NOMO-1 treated with DMSO at 0.1 percent for 48 hours (cell line): ENCODE data around the gene VPS54.

ENCODE experiments used
- DNase-seq: peaks from one replicate; lab custom pipeline; 2025; ENCODE audit not compliant: unreplicated experiment; lab: John Stamatoyannopoulos, UW

VPS54 gene, protein sequence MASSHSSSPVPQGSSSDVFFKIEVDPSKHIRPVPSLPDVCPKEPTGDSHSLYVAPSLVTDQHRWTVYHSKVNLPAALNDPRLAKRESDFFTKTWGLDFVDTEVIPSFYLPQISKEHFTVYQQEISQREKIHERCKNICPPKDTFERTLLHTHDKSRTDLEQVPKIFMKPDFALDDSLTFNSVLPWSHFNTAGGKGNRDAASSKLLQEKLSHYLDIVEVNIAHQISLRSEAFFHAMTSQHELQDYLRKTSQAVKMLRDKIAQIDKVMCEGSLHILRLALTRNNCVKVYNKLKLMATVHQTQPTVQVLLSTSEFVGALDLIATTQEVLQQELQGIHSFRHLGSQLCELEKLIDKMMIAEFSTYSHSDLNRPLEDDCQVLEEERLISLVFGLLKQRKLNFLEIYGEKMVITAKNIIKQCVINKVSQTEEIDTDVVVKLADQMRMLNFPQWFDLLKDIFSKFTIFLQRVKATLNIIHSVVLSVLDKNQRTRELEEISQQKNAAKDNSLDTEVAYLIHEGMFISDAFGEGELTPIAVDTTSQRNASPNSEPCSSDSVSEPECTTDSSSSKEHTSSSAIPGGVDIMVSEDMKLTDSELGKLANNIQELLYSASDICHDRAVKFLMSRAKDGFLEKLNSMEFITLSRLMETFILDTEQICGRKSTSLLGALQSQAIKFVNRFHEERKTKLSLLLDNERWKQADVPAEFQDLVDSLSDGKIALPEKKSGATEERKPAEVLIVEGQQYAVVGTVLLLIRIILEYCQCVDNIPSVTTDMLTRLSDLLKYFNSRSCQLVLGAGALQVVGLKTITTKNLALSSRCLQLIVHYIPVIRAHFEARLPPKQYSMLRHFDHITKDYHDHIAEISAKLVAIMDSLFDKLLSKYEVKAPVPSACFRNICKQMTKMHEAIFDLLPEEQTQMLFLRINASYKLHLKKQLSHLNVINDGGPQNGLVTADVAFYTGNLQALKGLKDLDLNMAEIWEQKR

DNA sequence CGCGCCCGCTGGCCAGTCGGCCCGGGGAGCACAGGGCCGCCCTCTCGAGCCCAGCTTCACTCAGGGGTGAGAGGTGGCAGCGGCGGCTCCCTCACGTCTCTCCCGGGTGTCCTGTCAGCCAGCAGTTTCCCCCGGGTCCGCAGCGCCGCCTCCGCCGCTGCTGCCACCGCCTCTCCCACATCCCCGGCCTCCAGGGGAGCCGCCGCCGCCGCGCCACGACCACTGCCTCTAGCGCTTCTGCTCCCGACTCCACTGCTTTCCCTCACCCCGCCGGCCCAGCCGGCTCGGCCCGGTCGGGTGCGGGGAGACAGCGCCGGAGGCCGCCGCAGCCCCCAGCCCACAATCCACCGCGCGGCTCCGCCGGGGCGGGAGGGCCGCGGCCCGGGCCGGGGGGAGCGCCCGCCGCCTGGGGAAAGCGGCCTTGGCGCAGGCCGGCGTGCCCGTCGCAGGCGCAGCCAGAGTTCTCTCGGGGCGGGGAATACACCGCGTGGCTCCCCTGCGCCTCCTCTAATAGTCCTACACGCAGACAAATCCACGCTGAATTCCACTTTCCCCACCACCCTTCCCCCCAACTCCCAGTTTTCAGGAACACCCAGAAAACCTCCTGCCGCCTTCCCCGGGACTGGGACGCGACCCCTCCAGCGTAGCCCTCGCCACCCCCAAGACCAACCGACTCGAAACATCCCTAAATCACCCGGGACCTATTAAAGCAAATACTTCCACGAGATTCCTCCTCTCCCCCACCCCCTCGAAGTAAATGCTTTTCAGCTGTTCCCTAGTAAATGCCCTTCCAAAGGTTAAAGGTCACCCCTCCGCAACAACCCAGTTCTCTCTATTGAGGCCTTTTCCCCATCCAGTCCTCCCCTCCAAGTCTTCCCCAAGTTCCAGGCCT lies at the start of gene VPS54:
Gene VPS54, minus strand, starts transcription at position 346 of the 892 bp plus-strand sequence. CDS start 35,429 bp downstream, outside the sequence.
- DNase-seq, result peak; percentile 42

DNA sequence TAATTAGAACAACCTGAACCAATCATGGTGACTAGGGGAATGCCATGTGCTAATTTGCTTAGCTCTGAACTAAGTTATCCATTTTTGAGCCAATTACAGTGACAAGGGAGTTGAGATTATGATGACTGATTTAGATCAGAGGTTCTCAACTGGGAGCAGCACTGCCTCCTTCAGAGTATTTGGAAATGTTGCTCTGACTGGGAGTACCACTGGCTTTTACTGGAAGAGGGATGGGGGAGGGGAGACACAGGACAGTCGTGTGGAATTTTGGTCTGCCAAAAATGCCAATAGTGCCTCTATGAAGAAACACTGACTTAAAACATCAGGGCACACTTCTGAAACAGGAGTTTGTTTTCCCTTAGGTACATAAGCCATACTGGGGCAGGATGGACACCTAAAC lies 48.1 kb upstream of the VPS54 start:
- DNase-seq, result no peak

DNA sequence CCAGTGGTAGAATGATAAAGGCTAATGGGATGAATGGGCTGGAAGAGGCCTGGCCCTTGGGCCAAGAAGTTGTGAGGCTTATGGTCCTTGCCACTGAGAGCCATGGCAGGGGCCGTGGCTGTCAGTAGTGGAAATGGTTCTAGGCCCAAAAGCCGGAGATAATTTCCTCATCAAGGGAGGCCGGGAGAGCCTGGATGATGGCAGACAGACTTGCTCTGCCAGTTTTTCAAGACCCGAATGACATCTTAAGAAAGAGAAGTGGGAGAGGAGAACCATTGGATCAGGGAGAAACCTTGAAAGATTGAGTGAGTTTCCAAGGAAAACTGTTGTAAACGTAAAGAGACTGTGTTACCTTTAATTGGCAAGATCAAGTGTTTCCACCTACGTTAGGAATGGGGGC lies 46.3 kb upstream of the VPS54 start:
- no peak for DNase-seq

DNA sequence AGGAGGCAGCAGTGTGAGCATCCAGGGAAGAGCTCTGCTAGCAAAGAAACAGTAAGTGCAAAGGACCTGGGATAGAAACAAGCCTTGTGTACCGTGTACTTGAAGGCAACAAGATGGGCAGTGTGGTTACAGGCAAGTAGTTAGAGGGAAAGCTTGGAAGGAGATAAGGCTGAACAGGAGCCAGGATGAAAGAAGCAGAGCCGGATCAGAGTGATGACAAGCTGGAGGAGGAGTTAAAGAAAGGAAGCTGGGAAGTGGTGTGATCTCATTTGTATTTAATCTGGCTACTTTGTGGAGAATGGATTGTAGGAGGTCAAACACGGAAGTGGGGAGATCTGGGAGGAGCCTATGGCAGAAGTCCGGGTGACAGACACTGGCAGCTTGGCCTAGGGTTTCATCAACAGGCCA lies 44.7 kb upstream of the VPS54 start:
- DNase-seq, result no peak

DNA sequence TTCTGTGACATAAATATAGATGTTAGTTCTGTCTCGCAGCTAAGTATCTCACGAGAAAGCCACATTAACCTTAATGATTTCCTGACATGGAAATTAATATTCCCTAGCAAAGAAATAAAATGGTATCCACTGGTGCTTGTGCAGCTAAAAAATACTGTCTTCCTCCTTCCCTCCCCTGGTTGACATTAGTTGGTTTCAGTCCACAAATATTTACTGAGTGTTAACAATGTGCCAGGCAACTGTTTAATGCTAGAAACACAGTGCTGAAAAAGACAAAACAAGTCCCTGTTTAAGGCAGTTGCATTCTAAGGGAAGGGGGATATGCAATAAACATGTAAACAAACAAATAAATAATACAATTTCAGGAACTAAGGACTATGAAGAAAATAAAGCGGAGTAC lies 44.2 kb upstream of the VPS54 start:
- DNase-seq, result no peak

DNA sequence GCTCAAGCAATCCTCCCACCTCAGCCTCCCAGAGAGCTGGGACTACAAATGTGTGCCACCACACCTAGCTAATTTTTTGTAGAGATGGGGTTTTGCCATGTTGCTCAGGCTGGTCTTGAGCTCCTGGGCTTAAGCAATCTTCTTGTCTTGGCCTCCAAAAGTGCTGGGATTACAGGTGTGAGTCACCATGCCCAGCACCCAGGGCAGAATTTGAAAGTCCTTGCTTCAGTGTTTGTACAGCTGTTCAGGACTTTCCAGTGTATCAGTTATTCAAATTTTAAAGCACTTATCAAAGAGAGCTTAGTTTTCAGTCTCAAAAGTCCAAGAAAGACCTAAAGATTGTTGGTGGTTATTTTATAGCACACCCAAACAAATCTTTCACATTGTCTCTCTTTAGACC lies 43.6 kb upstream of the VPS54 start:
- DNase-seq, result no peak

DNA sequence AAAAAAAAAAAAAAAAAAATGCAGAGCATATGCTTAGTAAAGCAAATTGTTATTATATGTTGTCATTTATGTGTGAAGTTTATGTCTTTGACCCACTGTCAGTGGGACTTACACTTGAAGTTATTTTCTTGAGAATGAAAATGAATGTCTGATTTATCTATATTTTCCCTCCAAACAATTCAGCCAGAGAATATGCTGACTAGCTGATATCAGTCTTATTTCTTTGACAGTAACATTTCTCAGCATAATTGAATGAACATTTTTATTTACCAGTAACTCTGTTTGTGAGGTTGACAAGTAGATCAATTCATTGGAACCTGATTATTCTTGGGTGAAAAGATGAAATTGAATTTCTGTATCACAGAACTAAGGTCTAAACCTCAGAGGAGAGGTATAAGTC lies 40.0 kb upstream of the VPS54 start:
- no peak for DNase-seq

DNA sequence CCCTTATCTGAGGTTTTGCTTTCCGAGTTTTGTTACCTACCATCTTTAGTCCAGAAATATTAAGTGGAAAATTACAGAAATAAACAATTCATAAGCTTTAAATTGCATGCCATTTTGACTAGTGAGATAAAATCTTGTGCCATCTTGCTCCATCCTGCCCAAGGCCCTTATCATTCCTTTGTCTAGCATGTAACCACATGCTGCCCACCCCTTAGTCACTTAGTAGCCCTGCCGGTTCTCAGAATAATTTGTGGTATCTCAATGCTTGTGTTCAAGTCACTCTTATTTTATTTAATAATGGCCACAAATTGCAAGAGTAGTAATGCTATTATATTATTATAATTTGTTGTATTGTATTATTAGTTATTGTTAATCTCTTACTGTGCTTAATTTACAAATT lies 36.8 kb upstream of the VPS54 start:
- DNase-seq, result no peak

DNA sequence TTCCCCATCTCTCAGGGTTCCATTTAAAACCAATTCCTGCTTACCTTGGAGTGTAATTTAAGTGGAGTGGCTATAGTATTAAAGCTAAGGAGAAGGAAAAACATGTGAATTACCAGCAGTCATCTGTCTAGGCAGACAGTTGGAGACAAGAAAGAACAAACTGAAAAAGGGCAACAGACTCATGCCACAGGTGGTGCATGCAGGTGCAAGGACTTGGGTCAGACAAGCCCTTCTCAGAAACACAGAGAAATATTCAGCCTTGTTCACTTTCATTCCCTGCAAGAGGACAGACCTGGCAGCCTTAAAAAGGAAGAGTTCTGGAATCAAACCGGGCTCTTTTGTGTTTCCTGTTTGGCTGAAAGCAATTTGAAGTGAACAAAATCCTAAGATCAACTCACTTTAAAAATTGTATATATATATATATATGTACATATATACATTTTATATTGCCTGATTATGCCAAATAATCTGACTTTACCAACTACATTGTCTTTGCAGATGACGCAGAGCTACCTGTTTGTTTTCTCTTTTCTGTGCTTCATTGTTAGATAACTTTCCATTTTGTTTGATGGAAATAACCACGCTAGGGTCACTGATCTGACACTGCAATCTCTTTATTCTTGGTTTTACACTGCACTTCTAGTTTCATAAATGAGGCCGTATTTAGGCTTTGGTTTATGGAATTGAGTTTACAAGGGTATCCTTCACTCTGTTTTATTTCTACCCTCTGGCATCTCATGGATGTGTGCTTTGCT lies 35.1 kb upstream of the VPS54 start:
- DNase-seq, result no peak

DNA sequence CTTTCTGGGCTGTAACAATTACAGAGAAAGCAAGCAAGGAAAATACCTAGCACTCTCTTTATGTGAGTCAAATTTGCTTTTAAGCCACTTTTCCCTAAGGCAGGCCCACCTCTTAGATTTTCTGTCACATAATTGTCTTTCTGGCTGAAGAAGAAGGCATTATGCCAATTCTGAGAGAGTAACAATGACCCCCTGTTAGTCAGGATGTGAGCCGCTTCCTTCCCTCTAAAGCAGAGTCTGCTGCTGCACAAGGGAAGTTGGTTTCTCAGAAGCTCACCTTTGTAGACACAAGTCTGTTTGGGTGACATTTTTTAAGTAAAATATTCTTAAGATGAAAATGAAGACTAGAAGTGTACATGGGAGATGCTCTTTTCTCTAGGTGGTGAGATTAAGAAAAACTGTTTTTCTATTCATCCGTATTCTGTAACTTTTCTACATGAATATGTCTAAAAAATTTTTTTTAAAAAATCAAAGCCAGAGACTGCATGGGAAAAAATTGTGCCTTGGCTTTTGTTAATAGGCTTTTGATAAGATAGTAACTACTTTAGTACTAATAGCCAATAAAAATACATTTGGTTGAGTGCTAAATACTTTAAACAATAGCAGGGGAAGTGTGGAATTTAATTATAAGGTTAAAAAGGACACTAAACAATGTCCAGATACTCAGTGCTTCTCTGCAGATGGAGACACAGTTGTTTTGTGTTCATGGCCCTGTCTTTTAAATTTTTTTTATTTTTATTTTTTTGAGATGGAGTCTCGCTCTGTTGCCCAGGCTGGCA lies 33.4 kb upstream of the VPS54 start:
- DNase-seq, result no peak

DNA sequence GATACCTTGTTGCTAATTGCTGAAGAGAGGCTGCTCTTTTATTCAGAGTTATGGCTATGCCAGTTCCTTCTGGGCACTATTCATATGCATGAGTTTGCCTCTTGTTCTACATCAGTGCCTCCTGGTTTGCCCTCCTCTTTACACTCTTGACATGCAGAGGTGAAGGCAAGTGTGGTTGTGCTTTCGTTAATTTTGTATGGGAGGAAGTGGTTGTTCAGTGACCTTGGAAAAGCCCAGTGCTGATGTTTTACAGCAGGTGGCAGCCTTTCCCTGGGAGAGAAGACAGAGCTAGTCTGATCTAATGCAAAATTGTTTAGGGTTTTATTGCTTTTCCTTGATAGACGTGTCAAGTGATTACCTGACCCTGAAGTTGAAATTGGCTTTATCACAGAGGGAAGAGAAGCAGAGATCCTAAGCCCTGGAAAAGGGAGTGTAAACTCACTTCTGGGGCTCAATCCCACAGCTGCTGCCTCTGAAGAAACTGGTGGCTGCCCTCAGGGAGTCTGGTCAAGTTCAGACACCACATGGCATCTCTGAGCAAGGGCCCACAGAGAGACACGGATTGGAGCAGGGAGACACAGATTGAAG lies 30.5 kb upstream of the VPS54 start:
- DNase-seq, result peak; percentile 75

DNA sequence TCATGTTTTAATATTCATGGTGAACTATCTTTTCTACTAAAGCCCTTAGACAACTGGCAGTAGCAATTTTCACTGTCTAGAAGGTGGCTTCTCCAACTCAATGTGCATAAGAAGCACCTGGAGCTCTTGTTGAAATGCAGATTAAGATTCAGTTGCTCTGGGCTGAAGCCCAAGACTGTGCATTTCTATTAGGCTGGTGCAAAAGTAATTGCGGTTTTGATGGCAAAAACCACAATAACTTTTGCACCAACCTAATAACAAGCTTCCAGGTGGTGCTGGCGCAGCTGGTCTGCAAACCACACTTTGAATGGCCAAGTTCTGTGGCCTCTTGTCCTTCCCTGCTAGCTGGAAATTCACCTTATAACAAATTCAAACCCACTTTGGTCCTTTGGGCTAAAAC lies 26.7 kb upstream of the VPS54 start:
- DNase-seq, result no peak

DNA sequence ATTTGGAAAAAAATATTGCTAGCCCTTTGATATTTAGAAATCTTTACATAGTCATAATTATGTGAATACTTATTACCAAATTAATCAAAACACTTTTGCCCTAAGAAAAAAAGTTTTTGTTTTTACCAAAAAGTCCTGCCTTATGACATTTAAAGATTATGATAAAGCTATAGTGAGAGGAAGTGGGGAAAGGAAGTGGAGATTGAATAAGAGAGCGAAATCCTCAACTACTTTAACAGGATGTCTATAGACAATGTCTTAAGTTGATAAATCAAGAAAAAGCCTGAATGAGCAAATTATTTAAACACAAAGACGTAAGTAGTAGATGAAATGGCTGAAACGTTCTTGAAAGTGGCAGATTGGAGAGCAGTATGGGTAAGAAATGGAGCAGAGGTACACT lies 20.9 kb upstream of the VPS54 start:
- DNase-seq, result no peak

DNA sequence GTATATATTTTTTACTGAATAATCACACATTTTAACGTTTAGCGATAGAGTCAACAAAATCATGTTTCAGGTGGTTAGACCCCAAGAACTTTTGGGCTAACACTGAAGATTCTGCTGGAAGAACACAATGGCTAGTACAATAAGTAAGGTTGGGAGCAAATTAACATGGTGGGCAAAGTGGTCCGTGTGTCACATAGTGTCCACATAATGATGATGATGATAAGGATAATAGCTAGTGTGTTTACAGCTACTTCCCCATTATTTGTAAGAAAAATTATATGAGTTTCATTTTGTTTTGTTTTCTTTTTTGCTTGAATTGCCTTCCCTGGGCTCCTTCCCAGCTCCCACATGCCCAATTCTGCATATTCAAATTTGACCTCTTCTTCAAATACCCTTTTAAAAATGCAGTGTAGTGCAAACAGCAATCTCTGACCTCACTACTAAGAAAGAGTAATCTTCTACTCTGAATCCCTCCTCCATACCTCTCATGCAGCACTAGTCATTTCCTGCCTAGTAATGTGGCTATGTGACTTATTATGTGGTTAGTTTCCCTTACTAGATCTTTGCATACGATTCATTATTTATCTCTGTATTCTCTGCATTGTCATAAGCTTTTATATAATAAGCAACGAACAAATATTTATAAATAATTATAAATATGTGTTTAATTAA lies 16.9 kb upstream of the VPS54 start:
- DNase-seq, result peak; percentile 69

DNA sequence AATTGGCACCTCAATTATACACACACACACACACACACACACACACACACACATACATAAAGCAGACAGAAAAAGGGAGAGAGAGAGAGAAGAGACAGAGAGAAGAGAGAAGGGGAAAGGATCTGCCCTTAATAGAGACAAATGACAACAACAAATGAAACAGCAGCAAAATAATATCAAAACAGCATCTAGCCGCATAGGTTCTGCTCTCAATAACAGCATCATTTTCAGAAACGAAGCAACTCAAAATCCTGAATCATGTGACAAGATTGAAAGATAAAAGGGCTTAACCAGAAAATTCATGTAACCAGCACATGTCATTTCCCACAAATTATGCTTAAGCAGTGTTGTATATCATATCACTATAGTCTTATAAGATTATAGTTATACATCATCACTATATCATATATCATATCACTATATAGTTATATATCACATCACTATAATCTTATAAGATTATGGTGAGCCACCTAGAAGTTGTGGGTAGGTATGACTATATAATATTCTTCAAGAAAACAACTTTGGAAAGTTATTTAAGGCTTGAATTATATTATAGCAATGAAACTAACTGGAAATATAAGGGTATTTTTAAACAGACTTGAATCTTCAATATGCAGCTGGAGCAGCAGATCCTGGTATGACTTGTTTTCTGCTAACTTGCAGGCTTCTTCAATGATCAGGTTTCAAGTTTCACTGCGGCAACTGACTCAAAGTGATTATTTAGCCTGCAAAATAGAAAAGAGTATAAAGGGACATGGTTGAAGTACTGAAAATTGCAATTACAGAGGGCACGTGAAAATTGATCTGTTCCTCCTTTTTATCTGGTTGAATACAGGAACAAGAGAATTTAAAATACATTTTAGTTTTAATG lies 16.1 kb upstream of the VPS54 start:
- no peak for DNase-seq

DNA sequence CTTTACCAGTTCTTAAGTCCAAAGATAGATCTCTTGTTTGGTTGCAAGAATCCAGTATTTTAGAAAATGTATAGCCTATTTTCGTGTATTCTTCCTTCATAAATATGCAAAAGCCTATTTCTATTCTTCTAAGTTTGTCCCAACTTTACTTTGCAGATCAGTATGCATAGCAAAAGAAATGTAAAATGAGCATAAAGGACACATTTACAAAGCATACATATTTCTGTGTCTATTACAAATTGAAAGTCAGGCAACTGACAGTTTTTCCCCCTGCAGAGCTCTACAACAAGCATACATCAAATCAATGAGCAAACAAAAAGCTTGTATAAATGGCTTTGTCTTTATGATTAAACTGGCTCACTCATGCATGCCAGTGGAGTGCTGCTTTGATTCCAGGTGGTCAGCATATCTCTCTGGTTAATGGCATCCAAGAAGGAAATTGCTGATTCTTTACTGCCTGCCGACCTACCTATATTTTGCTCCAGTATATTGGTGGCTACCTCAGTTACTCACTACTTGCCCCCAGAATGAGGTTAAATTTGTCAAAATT lies 10.0 kb upstream of the VPS54 start:
- no peak for DNase-seq

DNA sequence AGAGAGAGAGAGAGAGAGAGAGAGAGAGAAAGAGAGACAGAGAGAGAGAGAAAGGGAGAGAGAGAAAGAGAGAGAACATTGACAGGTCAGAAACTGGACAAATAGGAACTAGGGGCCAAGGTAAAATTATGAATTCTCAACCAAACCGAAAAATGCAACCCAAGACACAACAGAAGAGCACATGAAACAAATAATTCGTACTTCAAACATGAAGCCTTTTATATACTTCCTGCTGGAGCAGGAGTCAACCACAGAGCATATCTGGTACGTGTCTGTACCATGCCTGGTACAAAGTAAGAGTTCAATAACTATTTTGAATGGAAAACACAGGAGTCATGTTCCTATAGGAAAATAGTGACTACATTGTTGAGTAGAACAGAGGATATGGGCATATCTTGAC lies 6.5 kb upstream of the VPS54 start:
- no peak for DNase-seq
